Neural progenitor cell (in vitro differentiated cells): ENCODE data around the gene POP5. TPM values are rescaled to one million over a fixed set of nuclear protein-coding genes. Genes with fewer than 3 reads are reported as not detected.
"Not testable (repeated sequence)": the region's sequence is repeated elsewhere in the genome, so short reads cannot be mapped to it uniquely, and the experiment has no call there.

Experiments used
- DNase-seq: peaks from one replicate; pipeline ENCODE4 v3.0.0-alpha.2; 2016; ENCODE audit warnings: low spot score
- H2AFZ ChIP-seq: fragments of 200-600 bp; sonication (generic); replicated peaks from 2 replicates; pipeline ENCODE4 v1.6.1; 2016; ENCODE audit warnings: antibody characterized with exemption
- H3F3A ChIP-seq: fragments of 200-600 bp; sonication (generic); 2 replicates; pipeline ENCODE4 v1.6.1; 2016; ENCODE audit warnings: antibody characterized with exemption, low read depth
- H3K27ac ChIP-seq: fragments of 200-600 bp; sonication (generic); 2 replicates; pipeline ENCODE4 v1.5.1; 2016; ENCODE audit warnings: mild to moderate bottlenecking
- H3K27me3 ChIP-seq: fragments of 200-600 bp; sonication (generic); 2 replicates; pipeline ENCODE4 v1.6.1; 2016; ENCODE audit warnings: mild to moderate bottlenecking, moderate library complexity
- H3K36me3 ChIP-seq: fragments of 200-600 bp; sonication (generic); 2 replicates; pipeline ENCODE4 v1.5.1; 2016
- H3K4me1 ChIP-seq: fragments of 200-600 bp; sonication (generic); 2 replicates; pipeline ENCODE4 v1.6.1; 2016; ENCODE audit warnings: mixed run types
- H3K4me2 ChIP-seq: fragments of 200-600 bp; sonication (generic); 2 replicates; pipeline ENCODE4 v1.6.1; 2016
- H3K4me3 ChIP-seq: fragments of 200-600 bp; sonication (generic); 2 replicates; pipeline ENCODE4 v1.5.1; 2016
- H3K79me2 ChIP-seq: fragments of 200-600 bp; sonication (generic); 2 replicates; pipeline ENCODE4 v1.6.1; 2016; ENCODE audit warnings: low read depth
- H3K9ac ChIP-seq: fragments of 200-600 bp; sonication (generic); 2 replicates; pipeline ENCODE4 v1.6.1; 2016
- H3K9me3 ChIP-seq: fragments of 200-600 bp; sonication (generic); 2 replicates; pipeline ENCODE4 v1.5.1; 2016; ENCODE audit warnings: low read depth
- H4K20me1 ChIP-seq: fragments of 200-600 bp; sonication (generic); 2 replicates; pipeline ENCODE4 v1.6.1; 2016; ENCODE audit warnings: low read depth
- H3K27ac Mint-ChIP-seq: 3 replicates; pipeline ENCODE4 v1.8.0; 2021; ENCODE audit warnings: mixed read lengths
- H3K27me3 Mint-ChIP-seq: 2 replicates; pipeline ENCODE4 v1.8.0; 2022; ENCODE audit warnings: low read depth, mild to moderate bottlenecking, inconsistent platforms, moderate library complexity, mixed read lengths; ENCODE audit not compliant: insufficient read depth
- H3K36me3 Mint-ChIP-seq: 3 replicates; pipeline ENCODE4 v1.8.0; 2021; ENCODE audit warnings: mixed read lengths
- H3K4me1 Mint-ChIP-seq: 3 replicates; pipeline ENCODE4 v1.8.0; 2021; ENCODE audit warnings: mixed read lengths
- H3K4me3 Mint-ChIP-seq: 3 replicates; pipeline ENCODE4 v1.8.0; 2021; ENCODE audit warnings: mild to moderate bottlenecking, moderate library complexity, mixed read lengths
- H3K9me3 Mint-ChIP-seq: 3 replicates; pipeline ENCODE4 v1.8.0; 2020; ENCODE audit warnings: mixed read lengths
- EZH2 ChIP-seq: fragments of 200-600 bp; sonication (generic); IDR thresholded peaks from 2 replicates; pipeline ENCODE4 v1.6.1; 2017; ENCODE audit warnings: antibody characterized with exemption, mild to moderate bottlenecking, moderate library complexity
- EZH2phosphoT487 ChIP-seq: fragments of 200-600 bp; sonication (generic); IDR thresholded peaks from 2 replicates; pipeline ENCODE4 v1.6.1; 2017; ENCODE audit warnings: antibody characterized with exemption
- total RNA-seq: library from RNA; depleted of rRNA; stranded (reverse); fragments of >200 nt; gene quantifications from 2 replicates; pipeline ENCODE4 v1.2.3, GENCODE V29; 2015; ENCODE audit warnings: low replicate concordance
- TF ChIP-seq, protein P1 (sequence below): fragments of 200-600 bp; sonication (generic); IDR thresholded peaks from 2 replicates; pipeline ENCODE4 v1.5.1; 2017; ENCODE audit warnings: antibody characterized with exemption, mild to moderate bottlenecking

Gene POP5
- total RNA-seq, 1 donor from 2014 or later: 42.7 TPM

DNA sequence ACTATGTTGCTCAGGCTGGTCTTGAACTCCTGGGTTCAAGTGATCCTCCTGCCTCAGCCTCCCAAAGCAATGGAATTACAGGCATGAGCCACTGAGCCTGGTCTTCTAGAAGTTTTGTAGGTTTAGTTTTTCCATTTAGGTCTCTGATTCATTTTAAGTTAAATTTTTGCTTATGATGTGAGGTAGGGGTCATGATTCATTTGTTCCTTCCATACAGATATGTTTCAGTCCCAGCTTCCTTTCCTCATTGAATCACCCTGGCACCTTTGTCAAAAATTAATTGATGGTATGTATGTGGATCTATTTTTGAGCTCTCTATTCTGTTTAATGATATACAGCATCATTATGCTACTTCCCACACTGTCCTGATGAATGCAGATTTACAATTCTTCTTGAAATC lies 33.6 kb upstream of the POP5 start:
- no peak overlapping the region for H2AFZ ChIP-seq
- H3K4me1 Mint-ChIP-seq: peaks cover 14% of the 10 kb centered on the region
- H3K9me3 Mint-ChIP-seq: no peaks in the 10 kb centered on the region

DNA sequence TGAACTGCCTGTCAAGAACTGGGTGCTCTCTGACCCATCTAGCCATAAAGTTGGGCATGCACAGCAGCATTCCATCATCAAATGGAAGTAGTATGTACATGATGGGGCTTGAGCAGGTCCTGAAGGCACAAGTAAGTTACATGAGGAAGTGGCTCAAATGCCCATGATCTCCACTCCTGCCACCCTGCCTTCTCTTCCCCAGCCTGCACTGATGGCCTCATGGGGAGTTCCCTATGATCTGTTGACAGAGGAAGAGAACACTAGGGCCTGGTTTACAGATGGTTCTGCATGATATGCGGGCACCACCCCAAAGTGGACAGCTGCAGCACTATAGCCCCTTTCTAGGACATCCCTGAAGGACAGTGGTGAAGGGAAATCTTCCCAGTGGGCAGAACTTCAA lies 30.3 kb upstream of the POP5 start:
- not testable (repeated sequence) for H3K36me3 Mint-ChIP-seq, H3K36me3 ChIP-seq, H3K27ac Mint-ChIP-seq, DNase-seq, H3K4me3 ChIP-seq, H3K9me3 ChIP-seq, H4K20me1 ChIP-seq, H3K9me3 Mint-ChIP-seq, H3K27me3 Mint-ChIP-seq, H3F3A ChIP-seq, H3K79me2 ChIP-seq, H3K4me1 ChIP-seq, H3K4me1 Mint-ChIP-seq, H2AFZ ChIP-seq, H3K4me3 Mint-ChIP-seq, H3K9ac ChIP-seq, H3K27ac ChIP-seq, H3K4me2 ChIP-seq
- peaks cover 10% of the 10 kb centered on the region for H3K27me3 ChIP-seq

More for the DNA sequence above, 33.6 kb upstream of the POP5 start:
- DNase-seq: no peak
- Histone ChIP-seq H3K79me2 (no peaks in the 10 kb centered on the region), H3F3A (no peaks in the 10 kb centered on the region), H3K27ac (no peak overlapping the region), H3K9ac (no peak overlapping the region), H3K27me3 (peaks cover 10% of the 10 kb centered on the region), H4K20me1 (no peaks in the 10 kb centered on the region), H3K36me3 (no peaks in the 10 kb centered on the region), H3K9me3 (no peaks in the 10 kb centered on the region), H3K4me2 (no peak overlapping the region), H3K4me1 (peaks cover 6% of the 10 kb centered on the region), H3K4me3 (no peak overlapping the region)
- TF ChIP-seq EZH2phosphoT487: no peak
- TF ChIP-seq EZH2: no peak
- TF ChIP-seq, protein P1, sequence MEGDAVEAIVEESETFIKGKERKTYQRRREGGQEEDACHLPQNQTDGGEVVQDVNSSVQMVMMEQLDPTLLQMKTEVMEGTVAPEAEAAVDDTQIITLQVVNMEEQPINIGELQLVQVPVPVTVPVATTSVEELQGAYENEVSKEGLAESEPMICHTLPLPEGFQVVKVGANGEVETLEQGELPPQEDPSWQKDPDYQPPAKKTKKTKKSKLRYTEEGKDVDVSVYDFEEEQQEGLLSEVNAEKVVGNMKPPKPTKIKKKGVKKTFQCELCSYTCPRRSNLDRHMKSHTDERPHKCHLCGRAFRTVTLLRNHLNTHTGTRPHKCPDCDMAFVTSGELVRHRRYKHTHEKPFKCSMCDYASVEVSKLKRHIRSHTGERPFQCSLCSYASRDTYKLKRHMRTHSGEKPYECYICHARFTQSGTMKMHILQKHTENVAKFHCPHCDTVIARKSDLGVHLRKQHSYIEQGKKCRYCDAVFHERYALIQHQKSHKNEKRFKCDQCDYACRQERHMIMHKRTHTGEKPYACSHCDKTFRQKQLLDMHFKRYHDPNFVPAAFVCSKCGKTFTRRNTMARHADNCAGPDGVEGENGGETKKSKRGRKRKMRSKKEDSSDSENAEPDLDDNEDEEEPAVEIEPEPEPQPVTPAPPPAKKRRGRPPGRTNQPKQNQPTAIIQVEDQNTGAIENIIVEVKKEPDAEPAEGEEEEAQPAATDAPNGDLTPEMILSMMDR: no peak
- Mint-ChIP-seq H3K27ac (no peak overlapping the region), H3K4me3 (no peak overlapping the region), H3K36me3 (no peaks in the 10 kb centered on the region), H3K27me3 (peaks cover 6% of the 10 kb centered on the region)

DNA sequence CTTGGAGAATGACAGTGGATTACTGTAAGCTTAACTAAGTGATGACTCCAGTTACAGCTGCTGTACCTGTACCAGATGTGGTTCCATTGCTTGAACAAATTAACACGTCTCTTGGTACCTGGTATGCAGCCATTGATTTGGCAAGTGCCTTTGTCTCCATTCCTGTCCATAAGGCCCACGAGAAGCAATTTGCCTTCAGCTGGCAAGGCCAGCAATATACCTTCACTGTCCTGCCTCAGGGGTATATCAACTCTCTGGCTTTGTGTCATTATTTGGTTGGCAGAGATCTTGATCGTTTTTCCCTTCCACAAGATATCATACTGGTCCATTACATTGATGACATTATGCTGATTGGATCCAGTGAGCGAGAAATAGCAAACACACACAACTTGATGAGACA lies 29.4 kb upstream of the POP5 start:
- H2AFZ ChIP-seq: no peak overlapping the region
- Mint-ChIP-seq H3K27ac (no peak overlapping the region), H3K27me3 (peaks cover 10% of the 10 kb centered on the region), H3K4me1 (no peaks in the 10 kb centered on the region), H3K9me3 (no peaks in the 10 kb centered on the region), H3K4me3 (no peak overlapping the region), H3K36me3 (no peaks in the 10 kb centered on the region)
- no peaks in the 10 kb centered on the region for H3F3A ChIP-seq
- TF ChIP-seq, protein P1: no peak
- no peak for TF ChIP-seq EZH2phosphoT487
- TF ChIP-seq EZH2: no peak
- no peaks in the 10 kb centered on the region for H3K36me3 ChIP-seq
- H3K9me3 ChIP-seq: no peaks in the 10 kb centered on the region
- peaks cover 10% of the 10 kb centered on the region for H3K27me3 ChIP-seq
- no peak for DNase-seq
- no peaks in the 10 kb centered on the region for H3K79me2 ChIP-seq
- H3K4me1 ChIP-seq: no peaks in the 10 kb centered on the region
- H4K20me1 ChIP-seq: no peaks in the 10 kb centered on the region
- no peak overlapping the region for H3K4me3 ChIP-seq
- no peak overlapping the region for H3K27ac ChIP-seq
- no peak overlapping the region for H3K4me2 ChIP-seq
- H3K9ac ChIP-seq: no peak overlapping the region

DNA sequence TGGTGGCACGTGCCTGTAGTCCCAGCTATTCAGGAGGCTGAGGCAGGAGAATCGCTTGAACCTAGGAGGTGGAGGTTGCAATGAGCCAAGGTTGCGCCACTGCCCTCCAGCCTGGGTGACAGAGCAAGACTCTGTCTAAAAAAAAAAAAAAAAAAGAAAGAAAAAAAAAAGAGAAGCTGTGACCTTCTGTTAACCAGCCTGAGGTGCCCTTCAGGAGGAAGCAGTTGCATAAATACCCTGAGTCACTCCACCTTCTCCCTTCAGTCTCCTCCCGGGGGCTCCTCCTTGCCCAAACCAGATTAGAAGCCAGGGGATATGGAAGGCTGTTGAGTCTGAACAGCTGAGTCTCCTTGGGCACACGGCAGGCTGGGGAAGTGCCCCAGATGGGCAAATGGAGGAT lies 21.2 kb upstream of the POP5 start:
- H3K27ac ChIP-seq, H2AFZ ChIP-seq, H3K4me2 ChIP-seq, H3K36me3 ChIP-seq, H3K9me3 Mint-ChIP-seq, H4K20me1 ChIP-seq, H3K27me3 ChIP-seq, H3K9ac ChIP-seq, DNase-seq, H3K36me3 Mint-ChIP-seq, H3K9me3 ChIP-seq, H3K79me2 ChIP-seq, H3K4me3 ChIP-seq, H3K4me3 Mint-ChIP-seq: not testable (repeated sequence)
- peaks cover 19% of the 10 kb centered on the region for H3F3A ChIP-seq
- peaks cover 17% of the 10 kb centered on the region for H3K4me1 ChIP-seq
- Mint-ChIP-seq H3K27me3 (peaks cover 11% of the 10 kb centered on the region), H3K27ac (peak overlapping the region; percentile 69), H3K4me1 (peaks cover 23% of the 10 kb centered on the region)
